Measurements from ENCODE around the gene STRADB.

DNA sequence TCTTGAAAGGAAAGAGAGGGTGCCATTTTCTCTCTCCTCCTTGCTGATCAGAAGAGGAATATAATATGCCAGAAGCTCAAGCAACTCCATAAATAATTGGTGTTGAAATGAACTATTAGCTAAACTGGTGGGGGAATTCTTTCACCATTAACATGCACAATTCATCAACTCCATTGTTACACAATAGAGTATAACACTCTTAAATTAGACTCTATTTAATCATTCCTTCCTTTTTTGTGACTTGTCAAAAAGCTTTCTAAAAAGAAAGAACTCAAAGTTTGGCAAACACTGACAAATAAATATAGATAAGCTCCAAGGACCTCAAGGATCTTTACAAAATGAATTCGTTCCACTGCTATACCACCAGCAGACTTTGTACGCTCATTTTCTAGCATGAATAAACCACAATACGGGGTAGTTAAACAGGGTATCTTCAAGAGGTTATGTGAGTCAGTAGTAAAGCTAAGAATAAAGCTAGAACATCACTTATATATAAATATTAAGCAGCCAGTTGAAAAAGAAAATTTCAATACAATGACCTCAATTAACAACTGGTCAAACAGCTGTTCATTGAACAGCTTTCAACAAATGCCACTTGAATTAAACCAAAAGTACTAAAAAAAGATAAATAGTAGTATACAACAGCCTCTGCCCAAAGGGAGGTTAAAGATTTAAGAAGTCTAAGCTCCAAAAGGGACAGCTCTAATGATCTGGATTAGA, 6.6 kb upstream of the STRADB start:
- no peak for TF ChIP-seq CEBPB (IDR thresholded peaks at IDR 0.05; ENCODE audit: low read depth, low read length)
- TF ChIP-seq RFX5 (IDR thresholded peaks at IDR 0.05; ENCODE audit: low read depth, low read length): no peak
- TF ChIP-seq, protein P1, sequence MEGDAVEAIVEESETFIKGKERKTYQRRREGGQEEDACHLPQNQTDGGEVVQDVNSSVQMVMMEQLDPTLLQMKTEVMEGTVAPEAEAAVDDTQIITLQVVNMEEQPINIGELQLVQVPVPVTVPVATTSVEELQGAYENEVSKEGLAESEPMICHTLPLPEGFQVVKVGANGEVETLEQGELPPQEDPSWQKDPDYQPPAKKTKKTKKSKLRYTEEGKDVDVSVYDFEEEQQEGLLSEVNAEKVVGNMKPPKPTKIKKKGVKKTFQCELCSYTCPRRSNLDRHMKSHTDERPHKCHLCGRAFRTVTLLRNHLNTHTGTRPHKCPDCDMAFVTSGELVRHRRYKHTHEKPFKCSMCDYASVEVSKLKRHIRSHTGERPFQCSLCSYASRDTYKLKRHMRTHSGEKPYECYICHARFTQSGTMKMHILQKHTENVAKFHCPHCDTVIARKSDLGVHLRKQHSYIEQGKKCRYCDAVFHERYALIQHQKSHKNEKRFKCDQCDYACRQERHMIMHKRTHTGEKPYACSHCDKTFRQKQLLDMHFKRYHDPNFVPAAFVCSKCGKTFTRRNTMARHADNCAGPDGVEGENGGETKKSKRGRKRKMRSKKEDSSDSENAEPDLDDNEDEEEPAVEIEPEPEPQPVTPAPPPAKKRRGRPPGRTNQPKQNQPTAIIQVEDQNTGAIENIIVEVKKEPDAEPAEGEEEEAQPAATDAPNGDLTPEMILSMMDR (conservative IDR thresholded peaks at IDR 0.05; ENCODE audit: low read depth, low read length): no peak
- no peak for TF ChIP-seq RCOR1 (IDR thresholded peaks at IDR 0.05; ENCODE audit: insufficient replicate concordance, low read length)
- no peak for TF ChIP-seq POLR2A (IDR thresholded peaks at IDR 0.05; ENCODE audit: low read depth, low read length)
